Activated naive CD4-positive, alpha-beta T cell treated with Interleukin-2 at 50 U/mL for 16 hours (primary cell): ENCODE measurements around the gene CCL4L2.
"Not testable (repeated sequence)": the region's sequence is repeated elsewhere in the genome, so short reads cannot be mapped to it uniquely, and the experiment has no call there.

Experiments used
- DNase-seq: peaks from one replicate; pipeline ENCODE4 v3.0.0-alpha.2; 2020

The CCL4L2 gene

GRCh38 chr17:36195434-36196130 lies 15.3 kb upstream of the CCL4L2 start:
- DNase-seq = no peak

GRCh38 chr17:36196131-36196486 lies 14.8 kb upstream of the CCL4L2 start:
- DNase-seq = no peak

- no peak for DNase-seq
Measured at GRCh38 chr17:36197387-36197703, 13.5 kb upstream of the CCL4L2 start.

GRCh38 chr17:36198831-36199465 lies 11.9 kb upstream of the CCL4L2 start:
- peak; percentile 32 for DNase-seq

GRCh38 chr17:36201102-36201501 lies 9.8 kb upstream of the CCL4L2 start:
- DNase-seq = not testable (repeated sequence)

GRCh38 chr17:36201506-36201905 lies 9.4 kb upstream of the CCL4L2 start:
- DNase-seq = not testable (repeated sequence)

GRCh38 chr17:36203335-36203734 lies 7.5 kb upstream of the CCL4L2 start:
- no peak for DNase-seq

GRCh38 chr17:36204724-36205500 lies 6.0 kb upstream of the CCL4L2 start:
- no peak for DNase-seq

- DNase-seq = no peak
Measured at GRCh38 chr17:36205637-36206485, 5.0 kb upstream of the CCL4L2 start.

- not testable (repeated sequence) for DNase-seq
Measured at GRCh38 chr17:36206486-36206821, 4.4 kb upstream of the CCL4L2 start.

GRCh38 chr17:36207383-36207782 lies 3.5 kb upstream of the CCL4L2 start:
- not testable (repeated sequence) for DNase-seq

GRCh38 chr17:36209575-36209974 lies 1.3 kb upstream of the CCL4L2 start:
- DNase-seq = no peak

- not testable (repeated sequence) for DNase-seq
Measured at GRCh38 chr17:36211484-36212271, 815 bp downstream of the CCL4L2 start.

GRCh38 chr17:36212272-36212605 lies 1.4 kb downstream of the CCL4L2 start:
- DNase-seq = no peak

GRCh38 chr17:36212966-36213365 lies 2.1 kb downstream of the CCL4L2 start:
- no peak for DNase-seq

GRCh38 chr17:36213695-36214094 lies 2.8 kb downstream of the CCL4L2 start:
- no peak for DNase-seq

- no peak for DNase-seq
Measured at GRCh38 chr17:36214918-36215317, 4.1 kb downstream of the CCL4L2 start.

- DNase-seq = not testable (repeated sequence)
Measured at GRCh38 chr17:36215406-36216308, 4.8 kb downstream of the CCL4L2 start.

- not testable (repeated sequence) for DNase-seq
Measured at GRCh38 chr17:36219556-36219955, 8.7 kb downstream of the CCL4L2 start.

GRCh38 chr17:36220737-36221580 lies 10.1 kb downstream of the CCL4L2 start:
- DNase-seq = not testable (repeated sequence)
